Fibroblast of lung (primary cell): ENCODE measurements around the gene PKNOX2.

ENCODE experiments used
- CTCF ChIP-seq, 2 donors: IDR thresholded peaks in 1 of 2; conservative IDR thresholded peaks in 1 of 2; 1 replicate in 1 of 2; 2 replicates in 1 of 2; pipeline ENCODE4 v1.5.1; 2011 to 2012; ENCODE audit warnings: low read length in 2 of 2, control low read depth in 1 of 2, inconsistent platforms in 1 of 2, low read depth in 1 of 2, mild to moderate bottlenecking in 1 of 2
- EZH2 ChIP-seq: IDR thresholded peaks from 2 replicates; pipeline ENCODE4 v1.5.1; 2012; ENCODE audit warnings: low read length, control low read depth, mild to moderate bottlenecking; ENCODE audit errors: missing control alignments

- TF ChIP-seq CTCF (conservative IDR thresholded peaks at IDR 0.05 in 1 of 2, IDR thresholded peaks at IDR 0.05 in 1 of 2; ENCODE audit: low read depth in 1 of 2, low read length in 2 of 2) (no peak), EZH2 (no peak)
Measured at GRCh38 chr11:125431009-125431408, 266.5 kb downstream of the PKNOX2 start.
